ENCODE data around the gene SSTR5. TPM values are rescaled to one million over a fixed set of nuclear protein-coding genes. Genes with fewer than 3 reads are reported as not detected.

SSTR5 gene
- total RNA-seq, 1 donor, result not detected

GRCh38 chr16:1039762-1040161 is 32.8 kb upstream of the SSTR5 start:
- H3K4me3 ChIP-seq (ENCODE audit: low read depth, low read length), result no peak overlapping the region
- no peak for TF ChIP-seq CTCF (IDR thresholded peaks at IDR 0.05; ENCODE audit: insufficient read depth, low read length)
- no peak for DNase-seq (ENCODE audit: low read depth)

GRCh38 chr16:1040346-1040745 is 32.2 kb upstream of the SSTR5 start:
- no peak for TF ChIP-seq CTCF (IDR thresholded peaks at IDR 0.05; ENCODE audit: insufficient read depth, low read length)
- H3K4me3 ChIP-seq (ENCODE audit: low read depth, low read length), result no peak overlapping the region
- DNase-seq (ENCODE audit: low read depth), result no peak

- no peak overlapping the region for H3K4me3 ChIP-seq (ENCODE audit: low read depth, low read length)
- no peak for TF ChIP-seq CTCF (IDR thresholded peaks at IDR 0.05; ENCODE audit: insufficient read depth, low read length)
Observed at GRCh38 chr16:1042049-1042744, 30.4 kb upstream of the SSTR5 start.

GRCh38 chr16:1042866-1043265 is 29.7 kb upstream of the SSTR5 start:
- no peak for DNase-seq (ENCODE audit: low read depth)
- no peak overlapping the region for H3K4me3 ChIP-seq (ENCODE audit: low read depth, low read length)
- no peak for TF ChIP-seq CTCF (IDR thresholded peaks at IDR 0.05; ENCODE audit: insufficient read depth, low read length)

More at GRCh38 chr16:1042049-1042744, 30.4 kb upstream of the SSTR5 start:
- no peak for DNase-seq (ENCODE audit: low read depth)

GRCh38 chr16:1043881-1044451 is 28.6 kb upstream of the SSTR5 start:
- no peak for TF ChIP-seq CTCF (IDR thresholded peaks at IDR 0.05; ENCODE audit: insufficient read depth, low read length)
- no peak overlapping the region for H3K4me3 ChIP-seq (ENCODE audit: low read depth, low read length)
- no peak for DNase-seq (ENCODE audit: low read depth)

- TF ChIP-seq CTCF (IDR thresholded peaks at IDR 0.05; ENCODE audit: insufficient read depth, low read length), result no peak
- no peak overlapping the region for H3K4me3 ChIP-seq (ENCODE audit: low read depth, low read length)
- no peak for DNase-seq (ENCODE audit: low read depth)
Observed at GRCh38 chr16:1044460-1045309, 27.9 kb upstream of the SSTR5 start.

Data from fibroblast of the aortic adventitia (primary cell).